DOHH2 (cell line): ENCODE results near the gene TGFB2.

Source experiments
- H3F3A ChIP-seq: fragments of 200-600 bp; sonication (generic), shearing (Covaris generic); 2 replicates; pipeline ENCODE4 v1.6.0; 2016; ENCODE audit warnings: antibody characterized with exemption, mild to moderate bottlenecking; ENCODE audit not compliant: control insufficient read depth, insufficient read depth
- H3K27ac ChIP-seq: fragments of 200-600 bp; sonication (generic); 2 replicates; pipeline ENCODE4 v1.5.1; 2014; ENCODE audit warnings: low read depth, mild to moderate bottlenecking, low read length, moderate library complexity
- H3K27me3 ChIP-seq: fragments of 200-600 bp; sonication (generic); 2 replicates; pipeline ENCODE4 v1.6.1; 2014; ENCODE audit warnings: mild to moderate bottlenecking, low read length, mixed read lengths; ENCODE audit not compliant: control insufficient read depth
- H3K36me3 ChIP-seq: fragments of 200-600 bp; sonication (generic); 2 replicates; pipeline ENCODE4 v1.6.1; 2014; ENCODE audit warnings: mild to moderate bottlenecking, low read length, moderate library complexity, mixed read lengths; ENCODE audit not compliant: control insufficient read depth
- H3K4me1 ChIP-seq: fragments of 200-600 bp; sonication (generic); 2 replicates; pipeline ENCODE4 v1.6.1; 2014; ENCODE audit warnings: mild to moderate bottlenecking, low read length, mixed read lengths; ENCODE audit not compliant: control insufficient read depth
- H3K4me2 ChIP-seq: fragments of 200-600 bp; sonication (generic); 2 replicates; pipeline ENCODE4 v1.6.0; 2014; ENCODE audit warnings: mild to moderate bottlenecking, low read length, moderate library complexity
- H3K4me3 ChIP-seq: fragments of 200-600 bp; sonication (generic); 2 replicates; pipeline ENCODE4 v1.5.1; 2014; ENCODE audit warnings: mild to moderate bottlenecking, low read length, mixed read lengths
- H3K79me2 ChIP-seq: fragments of 200-600 bp; sonication (generic); 2 replicates; pipeline ENCODE4 v1.6.1; 2014; ENCODE audit warnings: mild to moderate bottlenecking, low read length, mixed read lengths; ENCODE audit not compliant: control insufficient read depth
- H3K9me2 ChIP-seq: fragments of 200-600 bp; sonication (generic); replicated peaks from 2 replicates; pipeline ENCODE4 v1.6.1; 2014; ENCODE audit warnings: mild to moderate bottlenecking, low read length, mixed read lengths; ENCODE audit not compliant: control insufficient read depth
- H3K9me3 ChIP-seq: fragments of 200-600 bp; sonication (generic); 2 replicates; pipeline ENCODE4 v1.6.1; 2014; ENCODE audit warnings: antibody characterized with exemption, low read length, mixed read lengths; ENCODE audit not compliant: control insufficient read depth, insufficient read depth
- H4K20me1 ChIP-seq: fragments of 200-600 bp; sonication (generic); 2 replicates; pipeline ENCODE4 v1.6.0; 2014; ENCODE audit warnings: low read depth, mild to moderate bottlenecking, antibody characterized with exemption, low read length, moderate library complexity; ENCODE audit not compliant: control insufficient read depth, insufficient read depth
- CTCF ChIP-seq: fragments of 200-600 bp; sonication (generic); IDR thresholded peaks from one replicate; pipeline ENCODE4 v1.5.1; 2014; ENCODE audit warnings: antibody characterized with exemption, mild to moderate bottlenecking, low read depth, low read length; ENCODE audit not compliant: poor library complexity, severe bottlenecking
- EZH2phosphoT487 ChIP-seq: fragments of 200-600 bp; sonication (generic); IDR thresholded peaks from 2 replicates; pipeline ENCODE4 v1.6.1; 2017; ENCODE audit warnings: borderline replicate concordance, mild to moderate bottlenecking, antibody characterized with exemption, low read length, moderate library complexity, mixed read lengths

Gene TGFB2

GRCh38 chr1:218439541-218440295 lies 94.6 kb downstream of the TGFB2 start:
- no peaks in the 10 kb centered on the region for H3K9me2 ChIP-seq
- no peaks in the 10 kb centered on the region for H3K36me3 ChIP-seq
- H3K27me3 ChIP-seq = no peaks in the 10 kb centered on the region
- H3K4me1 ChIP-seq = no peaks in the 10 kb centered on the region
- no peak overlapping the region for H3K4me3 ChIP-seq
- no peak overlapping the region for H3K27ac ChIP-seq
- H3K4me2 ChIP-seq = no peak overlapping the region
- H3K9me3 ChIP-seq = no peaks in the 10 kb centered on the region
- no peaks in the 10 kb centered on the region for H4K20me1 ChIP-seq
- no peak for TF ChIP-seq EZH2phosphoT487
- no peak for TF ChIP-seq CTCF
- H3F3A ChIP-seq = no peaks in the 10 kb centered on the region
- H3K79me2 ChIP-seq = no peaks in the 10 kb centered on the region

- TF ChIP-seq CTCF = no peak
- TF ChIP-seq EZH2phosphoT487 = no peak
- H3K9me2 ChIP-seq = no peaks in the 10 kb centered on the region
These were observed 98.1 kb downstream of the TGFB2 start for GRCh38 chr1:218443255-218443654.

GRCh38 chr1:218444173-218444572 lies 99.0 kb downstream of the TGFB2 start:
- Histone ChIP-seq H3K9me3 (no peaks in the 10 kb centered on the region), H3K27ac (no peak overlapping the region)
- TF ChIP-seq CTCF = no peak
- no peak for TF ChIP-seq EZH2phosphoT487

More at GRCh38 chr1:218443255-218443654, 98.1 kb downstream of the TGFB2 start:
- H3K4me1 ChIP-seq = no peaks in the 10 kb centered on the region
- H3K27ac ChIP-seq = no peak overlapping the region
- H3K4me2 ChIP-seq = no peak overlapping the region
- H3K9me3 ChIP-seq = no peaks in the 10 kb centered on the region
- H3K4me3 ChIP-seq = no peak overlapping the region
- H4K20me1 ChIP-seq = no peaks in the 10 kb centered on the region
- no peaks in the 10 kb centered on the region for H3K27me3 ChIP-seq
- H3K36me3 ChIP-seq = no peaks in the 10 kb centered on the region
- H3K79me2 ChIP-seq = no peaks in the 10 kb centered on the region
- no peaks in the 10 kb centered on the region for H3F3A ChIP-seq

More at GRCh38 chr1:218444173-218444572, 99.0 kb downstream of the TGFB2 start:
- Histone ChIP-seq H4K20me1 (no peaks in the 10 kb centered on the region), H3K79me2 (no peaks in the 10 kb centered on the region), H3K4me2 (no peak overlapping the region), H3K27me3 (no peaks in the 10 kb centered on the region), H3K4me3 (no peak overlapping the region), H3K4me1 (no peaks in the 10 kb centered on the region), H3K9me2 (no peaks in the 10 kb centered on the region), H3F3A (no peaks in the 10 kb centered on the region), H3K36me3 (no peaks in the 10 kb centered on the region)
